ENCODE data around the gene GGACT. TPM values are rescaled to one million over a fixed set of nuclear protein-coding genes. Genes with fewer than 3 reads are reported as not detected.
"Not testable (repeated sequence)": the region's sequence is repeated elsewhere in the genome, so short reads cannot be mapped to it uniquely, and the experiment has no call there.

Gene GGACT
- total RNA-seq, 1 donor from 2014 or later = 4.7 TPM

DNA sequence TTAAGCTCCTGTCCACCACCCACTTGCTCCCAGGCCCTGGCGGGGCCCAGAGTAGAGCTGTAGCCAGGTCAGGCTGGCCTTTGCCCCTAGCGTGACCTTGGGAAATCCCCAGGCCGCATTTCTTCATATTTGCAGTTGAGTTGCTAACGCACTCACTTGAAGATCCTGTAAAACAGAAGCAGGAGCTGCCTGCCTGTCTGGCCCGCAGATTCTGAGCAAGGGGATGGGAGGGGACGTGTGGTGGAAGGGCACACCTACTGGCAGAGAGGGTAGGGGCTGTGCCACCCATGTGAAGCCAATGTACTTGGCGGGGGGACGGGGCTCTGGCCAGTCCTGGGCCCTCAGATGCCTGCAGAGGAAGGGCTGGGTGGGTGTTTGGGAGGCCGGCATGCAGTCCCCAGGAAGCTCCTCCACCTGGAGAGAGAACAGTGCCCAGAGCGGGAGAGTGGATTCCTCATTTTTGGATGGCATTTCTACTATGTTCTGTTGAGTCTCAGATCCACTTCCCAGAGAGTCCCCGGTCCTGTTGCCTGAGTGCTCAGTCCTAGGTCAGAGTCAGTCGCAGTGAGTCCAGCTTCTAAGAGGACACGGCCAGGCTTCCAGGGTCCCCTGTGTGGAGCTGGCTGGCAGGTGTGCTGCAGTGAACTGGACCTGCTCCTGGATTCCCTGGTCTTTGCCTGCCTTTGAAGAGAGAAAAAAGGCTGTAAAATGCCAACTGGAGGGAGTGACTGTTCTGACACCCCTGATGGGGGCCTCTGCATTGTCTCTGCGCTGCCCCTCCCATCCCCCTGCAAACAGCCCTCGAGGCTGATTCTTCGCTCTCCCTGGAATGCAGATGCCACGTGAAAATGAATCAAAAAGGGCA, 62.9 kb downstream of the GGACT start:
- H3K36me3 ChIP-seq = no peaks in the 10 kb centered on the region
- H3K4me3 ChIP-seq = no peak overlapping the region
- no peaks in the 10 kb centered on the region for H3K9me3 ChIP-seq
- TF ChIP-seq, protein P1, sequence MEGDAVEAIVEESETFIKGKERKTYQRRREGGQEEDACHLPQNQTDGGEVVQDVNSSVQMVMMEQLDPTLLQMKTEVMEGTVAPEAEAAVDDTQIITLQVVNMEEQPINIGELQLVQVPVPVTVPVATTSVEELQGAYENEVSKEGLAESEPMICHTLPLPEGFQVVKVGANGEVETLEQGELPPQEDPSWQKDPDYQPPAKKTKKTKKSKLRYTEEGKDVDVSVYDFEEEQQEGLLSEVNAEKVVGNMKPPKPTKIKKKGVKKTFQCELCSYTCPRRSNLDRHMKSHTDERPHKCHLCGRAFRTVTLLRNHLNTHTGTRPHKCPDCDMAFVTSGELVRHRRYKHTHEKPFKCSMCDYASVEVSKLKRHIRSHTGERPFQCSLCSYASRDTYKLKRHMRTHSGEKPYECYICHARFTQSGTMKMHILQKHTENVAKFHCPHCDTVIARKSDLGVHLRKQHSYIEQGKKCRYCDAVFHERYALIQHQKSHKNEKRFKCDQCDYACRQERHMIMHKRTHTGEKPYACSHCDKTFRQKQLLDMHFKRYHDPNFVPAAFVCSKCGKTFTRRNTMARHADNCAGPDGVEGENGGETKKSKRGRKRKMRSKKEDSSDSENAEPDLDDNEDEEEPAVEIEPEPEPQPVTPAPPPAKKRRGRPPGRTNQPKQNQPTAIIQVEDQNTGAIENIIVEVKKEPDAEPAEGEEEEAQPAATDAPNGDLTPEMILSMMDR (IDR thresholded peaks at IDR 0.05) = no peak
- no peak for TF ChIP-seq POLR2AphosphoS5 (IDR thresholded peaks at IDR 0.05; ENCODE audit: insufficient read depth in 1 of 2, low read depth in 1 of 2)
- peak in 1 of 2 donors; percentile 76 for DNase-seq (ENCODE audit: extremely low spot score in 2 of 2)
- no peaks in the 10 kb centered on the region for H3K27me3 ChIP-seq
- H3K27ac ChIP-seq = no peak overlapping the region
- intact Hi-C loops (cut with DNase I) = no loop called here
- H3K4me1 ChIP-seq = no peaks in the 10 kb centered on the region

DNA sequence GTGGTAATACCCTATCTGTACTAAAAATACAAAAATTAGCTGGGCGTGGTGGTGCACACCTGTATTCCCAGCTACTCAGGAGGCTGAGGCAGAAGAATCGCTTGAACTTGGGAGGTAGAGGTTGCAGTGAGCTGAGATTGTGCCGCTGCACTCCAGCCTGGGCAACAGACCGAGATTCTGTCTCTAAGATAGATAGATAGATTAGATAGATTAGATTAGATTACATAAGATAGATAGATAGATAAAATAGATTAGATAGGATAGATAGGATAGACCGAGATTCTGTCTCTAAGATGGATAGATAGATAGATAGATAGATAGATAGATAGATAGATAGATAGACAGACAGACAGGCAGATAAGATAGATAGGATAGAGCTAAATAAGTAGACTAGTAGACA, 63.9 kb downstream of the GGACT start:
- H3K27ac ChIP-seq; intact Hi-C loops (cut with DNase I); H3K36me3 ChIP-seq: not testable (repeated sequence)

DNA sequence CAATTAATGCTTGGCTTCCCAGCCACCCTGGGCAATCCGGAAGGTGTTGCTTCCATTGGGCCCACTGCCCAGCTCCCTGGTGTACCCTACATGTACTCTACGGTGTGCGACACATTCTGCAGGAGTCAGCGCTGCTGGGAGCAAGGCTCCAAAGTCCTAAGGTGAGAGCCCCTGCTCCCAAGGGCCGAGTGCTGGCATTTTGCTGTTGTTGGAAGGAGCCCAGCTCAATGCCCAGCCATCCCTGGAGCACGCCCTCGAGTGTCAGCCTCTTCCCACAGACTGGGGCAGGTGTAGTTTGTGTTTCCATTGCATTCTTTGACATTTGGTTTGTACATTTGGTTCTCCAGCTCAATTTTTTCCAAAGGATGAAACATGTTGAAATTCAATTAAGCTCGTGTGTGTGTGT, 64.6 kb downstream of the GGACT start:
- DNase-seq (ENCODE audit: extremely low spot score in 2 of 2) = no peak
- TF ChIP-seq POLR2AphosphoS5 (IDR thresholded peaks at IDR 0.05; ENCODE audit: insufficient read depth in 1 of 2, low read depth in 1 of 2) = no peak
- TF ChIP-seq POLR2A (IDR thresholded peaks at IDR 0.05) = no peak
- TF ChIP-seq, protein P1 (IDR thresholded peaks at IDR 0.05) = no peak
- no peaks in the 10 kb centered on the region for H3K36me3 ChIP-seq
- H3K9me3 ChIP-seq = no peaks in the 10 kb centered on the region
- no peak overlapping the region for H3K27ac ChIP-seq
- H3K4me3 ChIP-seq = no peak overlapping the region
- no peaks in the 10 kb centered on the region for H3K27me3 ChIP-seq
- intact Hi-C loops (cut with DNase I) = no loop called here
- H3K4me1 ChIP-seq = no peaks in the 10 kb centered on the region

More for the DNA sequence above, 63.9 kb downstream of the GGACT start:
- not testable (repeated sequence) for H3K4me3 ChIP-seq; H3K9me3 ChIP-seq; DNase-seq (ENCODE audit: extremely low spot score in 2 of 2); H3K4me1 ChIP-seq; H3K27me3 ChIP-seq

DNA sequence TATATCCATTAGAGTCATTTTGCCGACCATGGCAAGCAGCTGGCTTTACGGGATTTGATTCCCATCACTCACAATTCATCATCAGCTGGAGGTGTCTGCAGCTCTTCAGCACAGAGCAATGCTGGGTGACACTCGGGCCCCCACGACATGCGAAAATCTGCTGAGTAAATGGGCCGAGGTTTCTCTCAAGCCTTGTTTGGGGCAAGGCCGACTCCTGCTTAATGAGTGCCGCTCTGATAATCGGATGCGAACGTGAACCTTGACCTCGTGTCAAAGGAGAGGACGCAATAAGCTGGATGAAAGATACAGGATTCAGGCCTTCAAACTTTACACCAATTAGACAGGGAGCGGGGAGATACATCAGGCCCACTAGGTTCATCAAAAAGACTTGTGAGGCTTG, 65.2 kb downstream of the GGACT start:
- Histone ChIP-seq H3K36me3 (no peaks in the 10 kb centered on the region), H3K4me1 (no peaks in the 10 kb centered on the region), H3K27me3 (no peaks in the 10 kb centered on the region), H3K9me3 (no peaks in the 10 kb centered on the region), H3K27ac (no peak overlapping the region), H3K4me3 (no peak overlapping the region)
- intact Hi-C loops (cut with DNase I) = no loop called here
- DNase-seq (ENCODE audit: extremely low spot score in 2 of 2) = no peak
- TF ChIP-seq, protein P1 (IDR thresholded peaks at IDR 0.05) = no peak
- TF ChIP-seq POLR2AphosphoS5 (IDR thresholded peaks at IDR 0.05; ENCODE audit: insufficient read depth in 1 of 2, low read depth in 1 of 2) (no peak), POLR2A (IDR thresholded peaks at IDR 0.05) (no peak)

DNA sequence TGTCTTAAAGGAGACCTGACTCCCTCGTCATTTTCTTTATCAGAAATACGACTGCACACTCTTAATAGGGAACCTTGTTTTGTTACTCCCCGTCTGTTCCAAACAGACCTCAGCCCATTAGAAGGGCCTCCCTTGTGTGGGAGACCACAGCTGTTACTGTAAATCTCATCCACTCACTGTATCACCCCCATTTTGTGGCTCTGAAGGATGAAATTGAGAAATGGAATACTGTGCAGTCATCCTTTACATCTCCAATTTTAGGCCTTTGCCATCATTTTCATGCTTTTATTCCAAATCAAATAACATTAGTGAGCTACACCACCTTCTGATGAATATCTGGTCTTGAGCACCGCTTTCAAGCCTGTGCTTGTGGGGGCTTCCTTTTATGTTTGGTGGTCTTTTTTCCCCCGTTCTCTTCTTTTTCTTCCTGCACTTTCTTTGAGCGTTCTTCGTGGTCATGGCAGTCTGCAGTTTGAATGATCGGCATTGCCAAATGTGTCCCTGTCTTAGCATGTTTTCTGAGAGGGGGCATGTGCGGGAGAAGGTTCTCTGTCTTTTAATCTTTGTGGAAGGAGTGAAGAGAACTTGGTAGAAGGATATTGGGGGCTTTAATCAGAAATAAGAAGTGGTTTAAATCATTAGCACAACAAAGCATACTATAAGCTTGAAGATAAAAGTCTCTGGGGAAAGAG, 65.8 kb downstream of the GGACT start:
- no peak for DNase-seq (ENCODE audit: extremely low spot score in 2 of 2)
- Histone ChIP-seq H3K27ac (no peak overlapping the region), H3K4me1 (no peaks in the 10 kb centered on the region), H3K36me3 (no peaks in the 10 kb centered on the region), H3K4me3 (no peak overlapping the region), H3K27me3 (no peaks in the 10 kb centered on the region), H3K9me3 (no peaks in the 10 kb centered on the region)
- TF ChIP-seq POLR2A (IDR thresholded peaks at IDR 0.05) = no peak
- intact Hi-C loops (cut with DNase I) = no loop called here

Measured in vagina (tissue), 2 donors.